ENCODE results near the gene SSB.

DNA sequence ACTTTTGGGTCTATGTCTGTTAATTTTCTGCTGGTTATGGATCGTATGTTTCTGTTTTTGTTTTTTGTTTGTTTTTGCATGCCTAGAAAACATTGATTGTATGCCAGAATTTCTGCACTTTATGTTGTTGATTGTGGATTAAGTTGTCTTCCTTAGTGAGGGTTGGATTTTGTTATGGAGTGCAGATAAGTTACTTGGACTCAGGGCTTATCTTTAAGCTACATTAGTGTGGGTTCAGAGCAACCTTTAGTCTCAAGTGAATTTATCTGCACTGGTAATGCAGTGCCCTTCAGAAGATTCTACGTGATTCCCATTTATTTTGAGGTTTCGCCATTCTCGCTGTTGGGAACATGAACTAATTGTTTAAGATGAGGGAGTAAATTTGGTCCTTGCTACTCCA, 61.5 kb downstream of the SSB start:
- no peak for TF ChIP-seq CTCF (IDR thresholded peaks at IDR 0.05; ENCODE audit: low read depth, low read length)
- no peak for TF ChIP-seq EZH2phosphoT487 (IDR thresholded peaks at IDR 0.05; ENCODE audit: low read depth)

Measured in OCI-LY3 (cell line).